MM.1S (cell line): ENCODE results near the gene EIPR1.

Source experiments
- CTCF ChIP-seq: fragments of 300-600 bp; sonication (generic); IDR thresholded peaks from 2 replicates; pipeline ENCODE4 v1.5.1; 2016; ENCODE audit warnings: antibody characterized with exemption, low read length, mixed read lengths
- EZH2 ChIP-seq: fragments of 300-600 bp; sonication (generic); optimal IDR thresholded peaks from 2 replicates; pipeline ENCODE3; 2017; ENCODE audit warnings: low read depth, mild to moderate bottlenecking, antibody characterized with exemption, low read length, mixed read lengths
- EZH2phosphoT487 ChIP-seq: fragments of 300-600 bp; sonication (generic); IDR thresholded peaks from 2 replicates; pipeline ENCODE4 v1.6.1; 2018; ENCODE audit warnings: antibody characterized with exemption, low read length

DNA sequence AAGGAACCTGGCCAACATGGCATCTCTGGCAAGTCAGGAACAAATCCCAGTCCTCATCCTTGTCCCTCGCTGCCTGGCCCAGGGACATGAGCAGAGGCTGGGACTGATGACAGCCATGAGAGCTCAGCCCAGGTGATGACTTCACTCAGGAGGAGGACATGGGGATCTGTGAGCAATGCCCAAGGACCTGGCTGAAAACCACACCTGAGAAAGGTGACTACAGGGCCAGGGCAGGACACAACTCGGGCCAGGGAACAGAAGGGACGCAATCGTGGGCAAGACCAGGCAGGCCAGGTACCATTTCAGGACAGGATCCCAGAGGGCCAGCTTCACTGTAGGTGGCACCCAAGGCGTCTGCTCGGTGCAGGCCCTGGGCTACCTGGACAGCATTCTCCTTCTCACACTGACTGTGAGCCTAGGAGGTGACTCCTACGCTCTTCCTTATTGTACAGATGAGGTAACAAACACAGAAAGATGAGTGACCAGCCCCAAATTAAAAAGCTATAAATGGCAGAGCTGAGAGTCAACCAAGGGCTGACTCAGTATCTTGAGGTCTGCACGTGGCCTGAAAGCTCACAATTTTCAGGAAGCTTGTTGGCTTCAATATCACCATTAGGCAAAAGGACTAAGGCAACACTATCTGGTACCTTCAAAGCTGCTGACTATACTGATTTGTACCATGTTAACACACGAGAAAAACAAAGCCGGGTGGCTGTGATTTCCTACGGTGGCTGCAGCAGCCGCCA is 141.1 kb downstream of the EIPR1 start:
- TF ChIP-seq CTCF (no peak), EZH2phosphoT487 (no peak), EZH2 (no peak)
